D721Med (cell line): ENCODE data around the gene CHCHD3.

Experiments
- DNase-seq: peaks from one replicate; pipeline ENCODE4 v3.0.0; 2011; ENCODE audit warnings: low spot score; ENCODE audit not compliant: insufficient read length
- FAIRE-seq: peaks from 2 replicates; lab custom pipeline; 2011; peaks lifted over from hg19 to GRCh38; lab: Jason Lieb, UNC
- CTCF ChIP-seq: IDR thresholded peaks from 2 replicates; pipeline ENCODE4 v1.5.1; 2012; ENCODE audit warnings: mild to moderate bottlenecking, control low read depth; ENCODE audit not compliant: insufficient read depth; ENCODE audit errors: missing control alignments

CHCHD3 gene

GRCh38 chr7:133024596-133024995, 57.3 kb downstream of the CHCHD3 start:
- no peak for TF ChIP-seq CTCF
- no peak for FAIRE-seq
- DNase-seq: no peak

- FAIRE-seq: peak; percentile 29
- no peak for TF ChIP-seq CTCF
- no peak for DNase-seq
Observed at GRCh38 chr7:133023370-133024071, 58.4 kb downstream of the CHCHD3 start.

- DNase-seq (no peak), FAIRE-seq (no peak)
- TF ChIP-seq CTCF: no peak
Observed at GRCh38 chr7:133022661-133023060, 59.2 kb downstream of the CHCHD3 start.

- FAIRE-seq (no peak), DNase-seq (no peak)
- no peak for TF ChIP-seq CTCF
Observed at GRCh38 chr7:133021196-133021595, 60.7 kb downstream of the CHCHD3 start.

GRCh38 chr7:133020496-133020895, 61.4 kb downstream of the CHCHD3 start:
- DNase-seq: no peak
- TF ChIP-seq CTCF: no peak
- FAIRE-seq: no peak

GRCh38 chr7:133019590-133019989, 62.3 kb downstream of the CHCHD3 start:
- no peak for TF ChIP-seq CTCF
- no peak for DNase-seq
- no peak for FAIRE-seq

GRCh38 chr7:133016604-133017003, 65.3 kb downstream of the CHCHD3 start:
- no peak for DNase-seq
- FAIRE-seq: no peak
- no peak for TF ChIP-seq CTCF
